ENCODE results near the gene VSNL1.

Gene VSNL1

DNA sequence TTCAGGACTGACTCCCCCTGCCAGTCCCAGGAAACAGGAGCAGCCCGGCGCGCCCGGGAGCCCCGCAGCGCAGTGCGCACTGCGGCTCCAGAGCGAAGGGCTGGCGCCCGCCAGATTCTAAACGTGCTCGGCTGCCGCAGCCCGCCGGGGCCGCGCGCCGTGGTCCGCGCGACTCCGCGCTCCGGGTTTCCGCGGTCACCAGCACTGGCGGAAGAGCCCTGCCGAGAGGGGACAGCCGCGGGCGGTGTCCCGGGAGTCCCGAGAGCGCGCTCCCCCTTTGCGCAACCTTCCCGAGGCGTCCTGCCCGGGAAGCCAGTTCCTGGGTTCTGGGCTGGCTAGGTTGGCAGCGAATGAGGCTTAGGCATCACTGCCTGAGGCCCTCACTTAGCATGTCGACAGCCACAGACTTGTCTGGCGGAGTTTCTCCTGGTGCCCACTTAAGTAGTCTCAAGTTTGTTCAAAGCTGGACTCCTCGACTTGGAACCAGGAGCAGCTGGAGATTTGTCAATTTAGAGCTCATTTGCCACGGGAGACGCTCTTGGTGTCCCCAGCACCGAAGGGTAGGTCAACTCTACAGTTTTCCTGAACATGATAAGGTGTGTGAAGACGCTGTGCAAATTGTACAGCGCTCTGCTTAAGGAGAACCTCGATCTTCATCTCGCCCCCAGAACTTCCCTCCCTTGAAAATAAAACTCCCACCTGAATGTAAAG lies 1.5 kb upstream of the VSNL1 start:
- Histone ChIP-seq H3K27me3 (replicated peaks; ENCODE audit: control insufficient read depth, insufficient read depth, low read length) (peaks cover 2% of the 10 kb centered on the region), H3K4me3 (replicated peaks; ENCODE audit: low read depth, low read length) (peak overlapping the region; percentile 46), H3K36me3 (ENCODE audit: control insufficient read depth, insufficient read depth, low read length) (no peaks in the 10 kb centered on the region)
- TF ChIP-seq, protein P1, sequence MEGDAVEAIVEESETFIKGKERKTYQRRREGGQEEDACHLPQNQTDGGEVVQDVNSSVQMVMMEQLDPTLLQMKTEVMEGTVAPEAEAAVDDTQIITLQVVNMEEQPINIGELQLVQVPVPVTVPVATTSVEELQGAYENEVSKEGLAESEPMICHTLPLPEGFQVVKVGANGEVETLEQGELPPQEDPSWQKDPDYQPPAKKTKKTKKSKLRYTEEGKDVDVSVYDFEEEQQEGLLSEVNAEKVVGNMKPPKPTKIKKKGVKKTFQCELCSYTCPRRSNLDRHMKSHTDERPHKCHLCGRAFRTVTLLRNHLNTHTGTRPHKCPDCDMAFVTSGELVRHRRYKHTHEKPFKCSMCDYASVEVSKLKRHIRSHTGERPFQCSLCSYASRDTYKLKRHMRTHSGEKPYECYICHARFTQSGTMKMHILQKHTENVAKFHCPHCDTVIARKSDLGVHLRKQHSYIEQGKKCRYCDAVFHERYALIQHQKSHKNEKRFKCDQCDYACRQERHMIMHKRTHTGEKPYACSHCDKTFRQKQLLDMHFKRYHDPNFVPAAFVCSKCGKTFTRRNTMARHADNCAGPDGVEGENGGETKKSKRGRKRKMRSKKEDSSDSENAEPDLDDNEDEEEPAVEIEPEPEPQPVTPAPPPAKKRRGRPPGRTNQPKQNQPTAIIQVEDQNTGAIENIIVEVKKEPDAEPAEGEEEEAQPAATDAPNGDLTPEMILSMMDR (IDR thresholded peaks at IDR 0.05; ENCODE audit: insufficient read depth, low read length, poor library complexity, severe bottlenecking), result no peak
- peak; percentile 59 for DNase-seq (ENCODE audit: extremely low read depth, insufficient read length)

DNA sequence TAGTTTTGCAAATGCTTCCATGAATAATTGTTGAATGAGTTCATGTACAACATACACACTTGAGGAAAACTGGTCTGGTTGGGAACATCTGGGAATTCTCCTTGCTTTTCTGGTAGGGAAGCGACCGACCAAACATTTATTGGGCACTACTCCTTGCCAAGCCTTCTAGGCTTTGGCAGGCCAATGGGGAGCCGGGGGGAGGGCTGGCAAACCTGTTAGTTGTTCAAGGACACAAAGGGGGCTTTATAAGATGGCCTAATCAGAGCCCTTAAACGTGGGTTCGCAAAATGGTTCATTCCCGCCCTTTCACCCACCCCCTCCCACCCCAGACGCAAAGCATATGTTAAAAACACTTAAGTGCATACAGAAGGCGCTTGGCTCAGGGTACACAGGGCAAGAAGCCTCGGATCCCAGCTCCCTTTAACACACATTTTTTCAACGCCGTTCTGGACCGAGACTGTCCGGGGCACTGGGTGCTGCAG lies 844 bp upstream of the VSNL1 start:
- peak; percentile 9 for DNase-seq (ENCODE audit: extremely low read depth, insufficient read length)
- Histone ChIP-seq H3K4me3 (replicated peaks; ENCODE audit: low read depth, low read length) (no peak overlapping the region), H3K27me3 (replicated peaks; ENCODE audit: control insufficient read depth, insufficient read depth, low read length) (peaks cover 2% of the 10 kb centered on the region), H3K36me3 (ENCODE audit: control insufficient read depth, insufficient read depth, low read length) (no peaks in the 10 kb centered on the region)
- TF ChIP-seq, protein P1 (IDR thresholded peaks at IDR 0.05; ENCODE audit: insufficient read depth, low read length, poor library complexity, severe bottlenecking), result no peak

DNA sequence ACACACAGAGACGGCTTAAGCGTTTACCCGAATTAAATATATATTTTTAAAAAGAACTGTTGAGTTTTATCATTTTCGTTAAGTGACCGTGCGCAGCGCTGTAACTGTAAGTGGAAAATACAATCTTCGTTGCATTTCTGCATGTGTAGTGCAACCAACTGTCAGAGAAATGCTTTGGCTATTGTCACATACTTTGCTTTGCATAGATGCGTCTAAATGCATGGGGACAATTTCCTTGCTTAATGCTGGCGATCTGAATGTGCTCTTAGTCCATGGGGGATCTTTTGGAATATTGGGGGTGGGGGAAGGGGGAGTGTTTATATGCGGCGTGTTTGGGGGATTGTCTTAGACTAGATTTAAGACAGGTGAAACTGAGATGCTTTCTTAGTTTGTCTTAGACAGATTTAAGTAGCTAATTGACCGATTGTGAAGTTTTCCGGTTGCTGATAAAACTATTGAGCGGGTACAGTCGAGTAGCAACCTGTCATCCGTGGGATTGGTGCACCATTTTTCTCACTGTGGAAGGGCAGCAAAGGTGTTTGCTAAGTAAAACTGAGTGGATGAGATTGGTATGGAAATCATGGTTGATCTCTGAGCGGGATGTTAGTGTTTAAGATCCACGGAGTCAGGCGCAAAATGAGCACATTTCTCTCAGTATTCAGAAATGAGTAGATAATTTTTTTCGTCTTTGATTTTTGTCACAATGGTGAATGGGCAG lies 476 bp downstream of the VSNL1 start:
- H3K36me3 ChIP-seq (ENCODE audit: control insufficient read depth, insufficient read depth, low read length), result no peaks in the 10 kb centered on the region
- peak overlapping the region; percentile 44 for H3K4me3 ChIP-seq (replicated peaks; ENCODE audit: low read depth, low read length)
- DNase-seq (ENCODE audit: extremely low read depth, insufficient read length), result no peak
- TF ChIP-seq, protein P1 (IDR thresholded peaks at IDR 0.05; ENCODE audit: insufficient read depth, low read length, poor library complexity, severe bottlenecking), result no peak
- peaks cover 2% of the 10 kb centered on the region for H3K27me3 ChIP-seq (replicated peaks; ENCODE audit: control insufficient read depth, insufficient read depth, low read length)

DNA sequence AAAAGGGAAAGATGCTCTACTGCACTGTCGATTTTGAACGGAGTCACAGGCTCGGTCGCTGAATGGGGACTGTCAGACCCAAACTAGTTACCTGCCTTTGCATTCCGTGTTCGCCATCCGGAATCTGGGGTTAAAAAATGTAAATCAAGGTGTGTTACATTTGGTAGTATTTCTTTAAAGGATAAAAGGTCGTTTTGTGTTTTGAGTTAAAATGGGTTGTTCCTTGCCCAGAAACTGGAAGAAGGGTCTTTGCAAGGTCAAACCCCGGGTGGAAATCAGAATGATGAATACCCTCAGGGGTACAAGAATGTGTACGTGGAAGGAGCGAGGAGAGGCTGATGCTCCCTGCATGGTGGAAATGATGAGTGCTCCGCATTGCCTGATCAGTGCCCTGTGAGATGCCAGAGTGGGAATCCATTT lies 1.0 kb downstream of the VSNL1 start:
- Histone ChIP-seq H3K4me3 (replicated peaks; ENCODE audit: low read depth, low read length) (no peak overlapping the region), H3K36me3 (ENCODE audit: control insufficient read depth, insufficient read depth, low read length) (no peaks in the 10 kb centered on the region), H3K27me3 (replicated peaks; ENCODE audit: control insufficient read depth, insufficient read depth, low read length) (peaks cover 2% of the 10 kb centered on the region)
- DNase-seq (ENCODE audit: extremely low read depth, insufficient read length), result no peak
- TF ChIP-seq, protein P1 (IDR thresholded peaks at IDR 0.05; ENCODE audit: insufficient read depth, low read length, poor library complexity, severe bottlenecking), result no peak

DNA sequence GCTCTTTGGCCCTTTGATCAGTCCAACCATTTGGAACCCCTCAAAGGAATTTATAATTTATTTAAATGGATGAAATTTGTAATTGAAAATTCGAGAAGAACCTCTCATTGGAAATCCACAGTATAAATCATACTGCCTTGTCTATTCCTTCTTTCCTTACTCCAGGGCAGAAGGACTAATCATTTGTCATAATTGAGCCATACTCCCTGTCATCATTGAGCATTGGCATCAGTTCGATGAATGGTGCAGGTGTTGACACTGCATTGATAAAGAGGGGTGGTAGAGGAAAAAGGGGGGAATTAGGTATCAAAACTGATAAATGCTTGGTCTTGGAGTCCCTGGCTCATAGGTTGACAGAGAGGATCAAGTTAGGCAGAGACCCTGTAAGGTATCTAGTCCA lies 2.0 kb downstream of the VSNL1 start:
- Histone ChIP-seq H3K4me3 (replicated peaks; ENCODE audit: low read depth, low read length) (no peak overlapping the region), H3K27me3 (replicated peaks; ENCODE audit: control insufficient read depth, insufficient read depth, low read length) (peaks cover 2% of the 10 kb centered on the region), H3K36me3 (ENCODE audit: control insufficient read depth, insufficient read depth, low read length) (no peaks in the 10 kb centered on the region)
- TF ChIP-seq, protein P1 (IDR thresholded peaks at IDR 0.05; ENCODE audit: insufficient read depth, low read length, poor library complexity, severe bottlenecking), result no peak
- no peak for DNase-seq (ENCODE audit: extremely low read depth, insufficient read length)
